OCI-LY7 (cell line): Measurements from ENCODE around the gene MS4A5. TPM values are rescaled to one million over a fixed set of nuclear protein-coding genes. Genes with fewer than 3 reads are reported as not detected.

Experiments
- BruUV-seq: library from RNA; stranded (reverse); fragments of 400-500 nt; replicated peaks from 2 replicates; lab custom pipeline; 2021; lab: Mats Ljungman, UMichigan
- CTCF ChIA-PET: fragments of 300-600 bp; sonication (Branson Sonifier 250); formaldehyde crosslinking; loops from one replicate; lab custom pipeline; 2022; ENCODE audit warnings: antibody characterized with exemption; ENCODE audit not compliant: unreplicated experiment; lab: Charles Lee
- POLR2A ChIA-PET: fragments of 300-600 bp; sonication (Branson Sonifier 250); formaldehyde crosslinking; loops from one replicate; lab custom pipeline; 2022; ENCODE audit warnings: antibody characterized with exemption; lab: Charles Lee
- DNase-seq: peaks from one replicate; pipeline ENCODE4 v3.0.0-alpha.2; 2015; ENCODE audit warnings: low spot score
- H2AFZ ChIP-seq: fragments of 200-600 bp; sonication (generic), shearing (Covaris generic); 2 replicates; pipeline ENCODE4 v1.6.1; 2014; ENCODE audit warnings: mild to moderate bottlenecking, antibody characterized with exemption, low read length, moderate library complexity
- H3K27ac ChIP-seq: fragments of 200-600 bp; sonication (generic); 2 replicates; pipeline ENCODE4 v1.5.1; 2014; ENCODE audit warnings: mixed run types, low read depth, mild to moderate bottlenecking, moderate library complexity, low read length, inconsistent platforms; ENCODE audit not compliant: poor library complexity, severe bottlenecking
- H3K36me3 ChIP-seq: fragments of 200-600 bp; sonication (generic); 2 replicates; pipeline ENCODE4 v1.6.1; 2014; ENCODE audit warnings: mild to moderate bottlenecking, antibody characterized with exemption, low read length, moderate library complexity, mixed read lengths; ENCODE audit not compliant: insufficient read depth
- H3K4me1 ChIP-seq: fragments of 200-600 bp; sonication (generic); 2 replicates; pipeline ENCODE4 v1.5.1; 2014; ENCODE audit warnings: mild to moderate bottlenecking, low read length; ENCODE audit not compliant: insufficient read depth, poor library complexity, severe bottlenecking
- H3K4me2 ChIP-seq: fragments of 200-600 bp; sonication (generic); 2 replicates; pipeline ENCODE4 v1.6.1; 2014; ENCODE audit warnings: mild to moderate bottlenecking, low read length
- H3K4me3 ChIP-seq: fragments of 200-600 bp; sonication (generic); 2 replicates; pipeline ENCODE4 v1.5.1; 2014; ENCODE audit warnings: mild to moderate bottlenecking, low read depth, low read length; ENCODE audit not compliant: poor library complexity, severe bottlenecking
- H3K79me2 ChIP-seq: fragments of 200-600 bp; sonication (generic); 2 replicates; pipeline ENCODE4 v1.6.1; 2016; ENCODE audit warnings: low read depth, mild to moderate bottlenecking, low read length, moderate library complexity, mixed read lengths; ENCODE audit not compliant: insufficient read depth
- H3K9me2 ChIP-seq: fragments of 200-600 bp; sonication (generic); 2 replicates; pipeline ENCODE4 v1.6.1; 2016; ENCODE audit warnings: mild to moderate bottlenecking, low read length, mixed read lengths; ENCODE audit not compliant: insufficient read depth
- H3K9me3 ChIP-seq: fragments of 200-600 bp; sonication (generic); 2 replicates; pipeline ENCODE4 v1.6.1; 2014; ENCODE audit warnings: mild to moderate bottlenecking, mixed run types, low read length, mixed read lengths
- H4K20me1 ChIP-seq: fragments of 200-600 bp; sonication (generic); 2 replicates; pipeline ENCODE4 v1.6.1; 2014; ENCODE audit warnings: mild to moderate bottlenecking, antibody characterized with exemption, low read length, moderate library complexity, mixed read lengths; ENCODE audit not compliant: insufficient read depth
- EZH2phosphoT487 ChIP-seq: fragments of 200-600 bp; sonication (generic); IDR thresholded peaks from 2 replicates; pipeline ENCODE4 v1.6.1; 2018; ENCODE audit warnings: low read depth, borderline replicate concordance, mild to moderate bottlenecking, mixed run types, antibody characterized with exemption, low read length, moderate library complexity, mixed read lengths
- intact Hi-C: fragments of 100-400 bp; cut with micrococcal nuclease; formaldehyde crosslinking; loops from one replicate; pipeline ENCODE4 v1.10.0; 2022; ENCODE audit not compliant: unreplicated experiment
- total RNA-seq, 2 experiments: library from RNA; depleted of rRNA in 1 of 2; stranded (reverse); fragments of >200 nt in 1 of 2; shearing (Covaris generic) in 1 of 2; gene quantifications; 2 replicates each; pipeline ENCODE4 v1.2.3, GENCODE V29; 2014 to 2022
- TF ChIP-seq, protein P1 (sequence below): fragments of 200-600 bp; sonication (generic); conservative IDR thresholded peaks from 2 replicates; pipeline ENCODE4 v1.5.1; 2014; ENCODE audit warnings: mild to moderate bottlenecking, antibody characterized with exemption, low read length, moderate library complexity, mixed read lengths

MS4A5 gene
- total RNA-seq, 2 experiments from 2014 or later: not detected

- no peak overlapping the region for H3K27ac ChIP-seq
- no peak overlapping the region for H3K4me2 ChIP-seq
- ChIA-PET CTCF (interaction anchor here (1.0 kb wide), 1 partner anchor 130 kb away, joined by 3 read pairs; no protein-coding TSS in a partner anchor), POLR2A (interaction anchor here (1.7 to 2.0 kb wide), 2 partner anchors 9 to 10 kb away, joined by 5 read pairs; no protein-coding TSS in a partner anchor)
- BruUV-seq: no TSS peak
- no peaks in the 10 kb centered on the region for H3K79me2 ChIP-seq
- H3K36me3 ChIP-seq: no peaks in the 10 kb centered on the region
- no peak for DNase-seq
- H3K9me3 ChIP-seq: peaks cover 7% of the 10 kb centered on the region; the same call in 1 of the 2 replicates
- TF ChIP-seq, protein P1, sequence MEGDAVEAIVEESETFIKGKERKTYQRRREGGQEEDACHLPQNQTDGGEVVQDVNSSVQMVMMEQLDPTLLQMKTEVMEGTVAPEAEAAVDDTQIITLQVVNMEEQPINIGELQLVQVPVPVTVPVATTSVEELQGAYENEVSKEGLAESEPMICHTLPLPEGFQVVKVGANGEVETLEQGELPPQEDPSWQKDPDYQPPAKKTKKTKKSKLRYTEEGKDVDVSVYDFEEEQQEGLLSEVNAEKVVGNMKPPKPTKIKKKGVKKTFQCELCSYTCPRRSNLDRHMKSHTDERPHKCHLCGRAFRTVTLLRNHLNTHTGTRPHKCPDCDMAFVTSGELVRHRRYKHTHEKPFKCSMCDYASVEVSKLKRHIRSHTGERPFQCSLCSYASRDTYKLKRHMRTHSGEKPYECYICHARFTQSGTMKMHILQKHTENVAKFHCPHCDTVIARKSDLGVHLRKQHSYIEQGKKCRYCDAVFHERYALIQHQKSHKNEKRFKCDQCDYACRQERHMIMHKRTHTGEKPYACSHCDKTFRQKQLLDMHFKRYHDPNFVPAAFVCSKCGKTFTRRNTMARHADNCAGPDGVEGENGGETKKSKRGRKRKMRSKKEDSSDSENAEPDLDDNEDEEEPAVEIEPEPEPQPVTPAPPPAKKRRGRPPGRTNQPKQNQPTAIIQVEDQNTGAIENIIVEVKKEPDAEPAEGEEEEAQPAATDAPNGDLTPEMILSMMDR: no peak
- TF ChIP-seq EZH2phosphoT487: no peak
- no peaks in the 10 kb centered on the region for H4K20me1 ChIP-seq
- H3K4me1 ChIP-seq: peaks cover 25% of the 10 kb centered on the region
- intact Hi-C loops: no loop called here
- no peaks in the 10 kb centered on the region for H3K9me2 ChIP-seq
- no peak overlapping the region for H2AFZ ChIP-seq
- H3K4me3 ChIP-seq: no peak overlapping the region
Measured at GRCh38 chr11:60493454-60493853, 64.1 kb downstream of the MS4A5 start.

Other genes starting within 250 kb of the MS4A5 start
- not detected in 2 replicates for gene MS4A6A, start 246.5 kb upstream of the MS4A5 start, total RNA-seq (2014; rRNA removed; shearing (Covaris generic))
- gene MS4A6A, start 246.5 kb upstream of the MS4A5 start, total RNA-seq (2022): not detected in 2 replicates
- gene MS4A4E, start 186.4 kb upstream of the MS4A5 start, total RNA-seq (2014; rRNA removed; shearing (Covaris generic)): not detected in 2 replicates
- gene MS4A4E, start 186.4 kb upstream of the MS4A5 start, total RNA-seq (2022): not detected in 2 replicates
- gene MS4A4A, start 148.9 kb upstream of the MS4A5 start, total RNA-seq (2014; rRNA removed; shearing (Covaris generic)): 0.51 TPM in 1 of 2 replicates, not detected in the other
- gene MS4A4A, start 148.9 kb upstream of the MS4A5 start, total RNA-seq (2022): not detected in 2 replicates
- not detected in 2 replicates for gene MS4A6E, start 102.3 kb upstream of the MS4A5 start, total RNA-seq (2014; rRNA removed; shearing (Covaris generic))
- not detected in 2 replicates for gene MS4A6E, start 102.3 kb upstream of the MS4A5 start, total RNA-seq (2022)
- 0.26 and 0.54 TPM in 2 replicates for gene MS4A7, start 51.0 kb upstream of the MS4A5 start, total RNA-seq (2014; rRNA removed; shearing (Covaris generic))
- gene MS4A7, start 51.0 kb upstream of the MS4A5 start, total RNA-seq (2022): 1.1 and 2.4 TPM in 2 replicates
- 0.15 TPM in 1 of 2 replicates, not detected in the other for gene MS4A14, start 33.1 kb upstream of the MS4A5 start, total RNA-seq (2014; rRNA removed; shearing (Covaris generic))
- gene MS4A14, start 33.1 kb upstream of the MS4A5 start, total RNA-seq (2022): 0.18 TPM in 1 of 2 replicates, not detected in the other
- gene MS4A1, start 26.3 kb downstream of the MS4A5 start, total RNA-seq (2014; rRNA removed; shearing (Covaris generic)): 435 and 488 TPM in 2 replicates
- 559 and 603 TPM in 2 replicates for gene MS4A1, start 26.3 kb downstream of the MS4A5 start, total RNA-seq (2022)
- gene MS4A12, start 63.2 kb downstream of the MS4A5 start, total RNA-seq (2014; rRNA removed; shearing (Covaris generic)): 1.8 TPM in 1 of 2 replicates, not detected in the other
- not detected in 2 replicates for gene MS4A12, start 63.2 kb downstream of the MS4A5 start, total RNA-seq (2022)
- gene MS4A13, start 85.8 kb downstream of the MS4A5 start, total RNA-seq (2014; rRNA removed; shearing (Covaris generic)): not detected in 2 replicates
- not detected in 2 replicates for gene MS4A13, start 85.8 kb downstream of the MS4A5 start, total RNA-seq (2022)